ENCODE data around the gene RPL37A.
A peak's percentile ranks its signal among the peaks of the same experiment; 100 is the strongest.

The RPL37A gene

DNA sequence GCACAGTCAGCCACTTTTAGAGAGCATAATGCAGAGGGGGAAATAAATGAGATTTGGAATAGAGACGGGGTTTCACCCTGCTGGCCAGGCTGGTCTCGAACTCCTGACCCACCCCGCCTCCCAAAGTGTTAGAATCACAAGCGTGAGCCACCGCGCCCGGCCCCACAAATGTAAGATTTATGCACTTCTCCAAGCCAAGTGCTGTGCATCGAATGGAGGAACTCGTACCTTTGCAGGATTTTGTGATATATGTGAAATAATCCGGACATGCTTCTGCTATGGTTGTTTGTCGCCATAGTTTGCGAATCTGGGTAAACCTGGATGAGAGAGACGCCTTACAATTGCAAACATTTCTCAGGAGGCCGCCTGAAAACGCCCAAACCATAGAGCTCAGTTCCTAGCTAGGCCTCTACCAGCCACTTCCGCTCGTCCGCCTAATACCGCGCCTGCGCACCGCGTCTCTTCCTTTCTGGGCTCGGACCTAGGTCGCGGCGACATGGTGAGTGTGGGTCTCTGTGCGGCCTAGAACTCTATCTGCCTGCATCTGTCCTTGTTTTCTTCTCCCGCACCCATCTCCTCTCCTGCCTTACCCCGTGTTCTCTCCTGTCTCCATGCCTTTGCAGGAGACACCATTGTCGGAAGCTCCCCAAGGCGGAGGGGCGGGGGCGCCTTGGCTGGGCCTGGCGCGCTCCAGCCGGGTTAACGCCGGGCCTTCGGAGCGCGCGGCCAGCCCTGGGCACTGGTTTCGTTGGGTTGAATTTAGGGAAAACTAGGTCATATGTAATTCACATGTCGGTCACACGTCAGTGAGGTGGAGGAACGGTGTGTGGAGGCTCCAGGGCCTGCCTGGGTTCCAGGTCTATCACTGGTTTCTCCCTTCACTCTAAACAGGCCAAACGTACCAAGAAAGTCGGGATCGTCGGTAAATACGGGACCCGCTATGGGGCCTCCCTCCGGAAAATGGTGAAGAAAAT is at the start of gene RPL37A:
Gene RPL37A, plus strand, starts transcription at position 466 of the 974 bp plus-strand sequence. Its CDS starts 31 bp downstream, at position 497.
- peak; percentile 74 to 77 (median 76) for DNase-seq (ENCODE audit: low read depth in 3 of 3, low spot score in 1 of 3)

DNA sequence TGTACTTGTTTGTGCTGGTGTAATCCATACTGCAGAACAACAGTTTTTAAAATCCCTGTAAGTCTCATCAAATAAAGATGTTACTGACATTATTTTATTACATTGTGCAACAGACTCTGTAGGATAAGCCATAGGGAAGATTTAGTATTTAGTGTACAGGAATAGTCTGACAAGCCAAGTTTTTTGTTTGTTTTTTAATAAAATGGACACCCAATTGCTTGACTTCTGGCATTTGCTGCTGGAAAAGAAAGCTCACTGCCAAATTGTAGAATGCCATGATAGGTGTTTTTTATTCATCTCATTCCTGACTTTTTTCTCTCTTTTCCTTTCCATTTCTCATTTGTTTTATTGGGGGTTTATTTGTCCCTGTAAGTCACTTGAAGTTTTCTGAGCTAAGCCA is 48.3 kb upstream of the RPL37A start:
- no peak for DNase-seq (ENCODE audit: low read depth in 3 of 3, low spot score in 1 of 3)

DNA sequence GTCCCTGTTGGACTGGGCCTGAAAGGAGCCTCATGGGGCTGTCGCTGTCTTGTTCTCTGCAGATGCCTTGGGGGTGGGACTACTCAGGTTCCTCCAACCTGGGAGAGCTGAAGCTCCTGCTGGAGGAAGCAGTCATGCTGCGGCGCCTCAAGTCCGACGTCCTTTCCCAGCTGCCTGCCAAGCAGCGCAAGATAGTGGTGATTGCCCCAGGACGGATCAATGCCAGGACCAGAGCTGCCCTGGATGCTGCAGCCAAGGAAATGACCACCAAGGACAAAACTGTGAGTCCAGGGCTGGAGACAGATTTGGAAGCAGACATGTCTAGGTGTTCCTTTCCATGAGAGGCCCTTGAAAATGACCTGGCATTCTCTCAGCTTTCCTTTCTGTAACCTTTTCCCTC is 47.9 kb upstream of the RPL37A start:
- no peak for DNase-seq (ENCODE audit: low read depth in 3 of 3, low spot score in 1 of 3)

DNA sequence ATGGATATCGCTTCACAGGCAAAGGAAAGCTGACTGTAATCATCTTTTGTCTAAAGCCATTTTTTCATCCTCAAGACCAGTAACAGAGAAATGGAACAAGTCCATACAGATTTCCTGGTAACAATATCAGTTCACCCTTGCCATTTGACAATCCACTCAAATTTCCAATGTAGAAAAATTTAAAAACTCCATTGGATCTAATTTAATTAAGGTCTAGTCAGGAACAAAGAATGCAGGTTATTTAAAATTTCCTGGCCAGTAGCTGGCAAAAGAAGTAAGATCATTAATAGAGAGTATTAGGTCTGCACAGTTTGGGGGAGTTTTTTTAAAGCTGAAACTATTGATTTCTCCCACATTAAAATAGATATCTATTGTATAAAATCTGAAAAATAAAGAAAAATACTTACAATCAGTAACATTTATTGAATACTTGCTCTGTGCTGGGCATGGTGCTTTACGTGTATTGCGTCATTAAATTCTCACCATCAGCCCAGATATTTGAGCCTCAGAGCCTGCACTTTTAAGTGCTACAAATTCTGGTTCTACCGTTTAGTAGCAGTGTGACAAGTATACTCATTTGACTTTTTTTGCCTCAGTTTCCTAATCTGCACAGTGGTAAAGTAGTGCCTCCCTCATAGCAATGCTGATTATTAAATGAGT is 44.6 kb upstream of the RPL37A start:
- DNase-seq (ENCODE audit: low read depth in 3 of 3, low spot score in 1 of 3) = no peak

DNA sequence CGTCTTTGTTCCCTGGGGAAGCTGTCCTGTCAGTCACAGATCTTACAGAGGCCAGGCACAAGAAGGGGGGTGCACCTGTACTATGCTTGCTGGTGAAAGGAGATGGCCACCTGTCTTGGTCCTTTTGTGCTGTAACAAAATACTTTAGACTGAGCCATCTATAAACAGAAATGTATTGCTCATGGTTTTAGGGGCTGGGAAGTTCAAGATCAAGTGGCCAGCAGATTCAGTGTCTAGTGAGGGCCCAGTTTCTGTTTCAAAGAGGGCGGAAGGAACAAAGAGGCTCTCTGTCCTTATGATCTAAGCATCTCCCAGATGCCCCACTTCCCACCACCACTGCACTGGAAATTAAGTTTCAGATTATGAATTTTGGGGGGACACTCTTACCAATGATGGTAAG is 35.5 kb upstream of the RPL37A start:
- no peak for DNase-seq (ENCODE audit: low read depth in 3 of 3, low spot score in 1 of 3)

DNA sequence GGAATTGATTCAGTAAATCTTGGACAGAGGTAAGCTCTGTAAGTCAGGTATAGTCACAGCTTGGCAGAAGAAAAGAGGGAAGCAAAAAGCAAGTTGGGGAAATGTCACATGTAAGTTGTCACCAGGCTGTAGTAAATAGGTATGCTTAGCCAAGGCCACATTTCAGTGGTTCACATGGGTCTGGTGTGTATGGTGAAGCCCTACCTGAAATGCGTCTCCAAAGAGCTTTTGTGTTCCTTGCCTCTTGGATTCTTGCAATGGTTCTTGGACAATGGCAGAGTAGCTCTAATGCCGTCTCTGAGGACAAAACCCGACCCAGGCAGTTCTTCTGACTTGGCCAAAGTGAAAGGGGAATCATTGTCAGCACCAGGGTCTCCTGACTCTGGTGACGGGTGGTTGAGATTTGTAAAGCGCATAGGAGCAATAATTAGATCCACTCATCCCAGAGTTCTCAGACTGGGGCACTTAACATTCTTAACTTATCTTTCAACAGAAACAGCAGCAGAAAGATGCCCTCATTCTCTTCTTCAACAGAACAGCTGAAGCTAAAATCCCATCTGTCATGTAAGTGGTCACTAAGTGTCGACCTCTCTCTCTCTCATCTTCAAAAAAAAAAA is 34.4 kb upstream of the RPL37A start:
- DNase-seq (ENCODE audit: low read depth in 3 of 3, low spot score in 1 of 3) = no peak

DNA sequence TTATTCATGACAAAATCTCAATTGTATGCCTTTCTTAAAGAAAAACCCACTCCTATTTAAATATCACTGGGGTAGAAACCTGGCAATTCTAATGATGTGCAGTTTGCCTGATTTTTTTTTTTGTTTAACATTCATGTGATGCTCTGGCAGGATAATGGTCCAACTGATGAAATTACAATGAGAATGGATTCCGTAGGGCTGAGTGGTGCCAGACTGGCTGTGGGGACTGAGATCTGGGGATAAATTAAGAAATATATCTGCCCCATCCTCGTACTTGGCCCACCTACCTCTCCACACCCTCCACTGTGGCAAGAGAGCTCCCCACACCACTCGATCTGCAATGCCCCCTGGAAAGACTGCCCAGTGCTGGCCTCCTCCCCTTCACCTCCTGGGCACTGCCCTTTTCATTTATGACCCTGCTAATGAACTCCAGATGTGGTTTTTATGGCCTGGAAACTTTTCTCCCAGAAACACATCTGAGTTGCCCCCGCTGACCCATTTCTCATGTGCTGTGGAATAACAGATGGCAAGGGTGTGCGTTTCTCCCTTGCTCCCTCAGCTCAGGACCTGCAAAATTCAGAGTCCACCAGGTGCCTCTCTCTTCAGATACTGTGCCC is 33.0 kb upstream of the RPL37A start:
- DNase-seq (ENCODE audit: low read depth in 3 of 3, low spot score in 1 of 3) = no peak

DNA sequence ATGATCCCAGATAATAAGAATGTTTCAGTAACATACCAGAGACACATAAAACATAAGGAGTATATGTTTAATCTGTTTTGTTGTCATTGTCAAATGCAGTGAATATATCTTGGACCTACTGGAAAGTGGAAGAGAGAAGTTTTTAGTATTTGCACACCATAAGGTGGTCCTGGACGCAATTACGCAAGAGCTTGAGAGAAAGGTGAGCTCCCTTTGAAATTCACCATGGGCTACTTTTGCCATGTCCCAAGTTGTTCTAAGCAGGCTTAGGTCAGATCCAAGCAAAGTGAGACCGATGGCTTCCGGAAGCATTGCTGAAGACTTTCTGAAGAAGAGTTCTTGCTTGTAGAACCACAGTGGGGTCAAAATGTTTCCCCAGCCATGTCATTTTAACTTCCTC is 30.8 kb upstream of the RPL37A start:
- DNase-seq (ENCODE audit: low read depth in 3 of 3, low spot score in 1 of 3) = no peak

DNA sequence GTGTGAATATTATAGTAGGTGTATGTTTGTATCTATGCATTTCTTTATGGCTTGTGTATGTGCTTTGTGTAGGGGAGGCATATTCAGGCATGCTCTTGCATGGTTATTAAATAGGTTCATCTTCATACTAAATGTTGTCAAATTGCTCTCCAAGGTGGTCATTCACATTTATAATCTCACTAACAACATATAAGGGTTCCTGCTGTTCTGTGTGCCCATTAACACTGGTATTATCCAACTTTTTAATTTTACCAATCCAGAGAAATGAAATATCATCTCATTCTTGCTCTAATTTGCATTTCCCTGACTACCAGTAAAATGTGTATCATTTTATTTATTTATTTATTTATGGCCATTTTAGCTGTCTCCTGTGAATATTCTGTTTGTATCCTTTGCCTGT is 29.0 kb upstream of the RPL37A start:
- no peak for DNase-seq (ENCODE audit: low read depth in 3 of 3, low spot score in 1 of 3)

DNA sequence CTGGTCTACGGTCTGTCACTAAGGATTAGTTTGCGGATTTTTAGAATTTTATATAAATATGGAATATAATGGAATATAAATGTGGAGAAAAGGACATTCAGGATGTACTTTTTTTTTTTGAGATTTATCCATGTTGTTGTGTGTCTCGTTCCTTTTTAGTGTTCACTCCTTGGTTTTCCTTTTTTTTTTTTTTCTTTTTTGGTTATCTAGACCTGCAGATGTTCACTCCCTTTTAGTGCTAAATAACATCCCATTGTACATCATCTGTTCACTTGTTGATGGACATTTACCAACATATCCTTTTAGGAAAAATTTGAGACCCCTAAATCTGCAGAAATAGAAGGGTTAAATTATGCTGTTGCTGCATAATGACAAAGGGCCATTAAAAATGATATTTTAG is 25.5 kb upstream of the RPL37A start:
- DNase-seq (ENCODE audit: low read depth in 3 of 3, low spot score in 1 of 3) = no peak

DNA sequence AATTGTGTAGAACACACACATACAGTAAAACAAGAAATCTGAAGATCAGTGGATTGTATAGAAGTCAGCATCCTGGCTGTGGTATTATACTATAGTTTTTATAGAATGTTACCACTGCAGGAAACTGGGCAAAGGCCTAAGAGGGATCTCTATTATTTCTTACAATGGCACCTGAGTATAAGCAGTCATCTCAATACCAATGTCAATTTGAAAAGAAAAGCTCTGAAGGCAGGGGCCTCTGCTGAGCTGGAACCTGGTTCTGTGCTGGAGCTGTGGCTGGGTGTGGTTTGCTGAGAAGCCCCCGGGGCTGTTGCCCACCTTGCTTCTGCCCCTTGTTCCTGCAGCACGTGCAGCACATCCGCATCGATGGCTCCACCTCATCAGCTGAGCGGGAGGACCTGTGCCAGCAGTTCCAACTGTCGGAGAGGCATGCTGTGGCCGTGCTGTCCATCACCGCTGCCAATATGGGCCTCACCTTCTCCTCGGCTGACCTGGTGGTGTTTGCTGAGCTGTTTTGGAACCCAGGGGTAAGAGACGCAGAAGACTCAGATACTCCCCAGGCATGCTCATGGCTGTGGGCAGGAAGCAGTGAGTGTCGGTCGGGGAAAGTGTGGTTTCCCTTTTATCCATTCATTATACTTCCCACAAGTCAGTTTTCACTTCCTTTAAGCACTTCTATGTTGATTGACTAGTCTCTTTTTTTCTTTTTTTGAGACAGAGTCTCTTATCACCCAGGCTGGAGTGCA is 23.5 kb upstream of the RPL37A start:
- DNase-seq (ENCODE audit: low read depth in 3 of 3, low spot score in 1 of 3) = no peak

DNA sequence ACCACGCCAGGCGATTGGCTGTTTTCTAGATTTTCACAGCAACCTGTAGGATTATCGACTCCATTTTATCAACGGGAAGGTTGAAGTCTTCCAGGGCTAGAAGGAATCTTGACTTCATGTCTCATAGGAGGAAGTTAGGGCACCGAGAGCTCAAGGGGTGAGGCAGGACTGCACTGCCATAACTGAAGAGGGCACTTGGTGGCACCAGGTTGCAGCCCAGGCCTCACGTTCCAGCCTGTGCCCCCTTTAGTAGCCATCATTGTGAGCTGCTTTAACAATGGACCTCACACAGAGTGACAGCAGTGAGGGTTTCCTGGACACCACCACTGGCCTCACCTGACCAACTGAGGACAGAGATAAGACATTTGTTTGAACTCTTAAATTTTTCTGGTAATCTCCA is 22.9 kb upstream of the RPL37A start:
- DNase-seq (ENCODE audit: low read depth in 3 of 3, low spot score in 1 of 3) = no peak

DNA sequence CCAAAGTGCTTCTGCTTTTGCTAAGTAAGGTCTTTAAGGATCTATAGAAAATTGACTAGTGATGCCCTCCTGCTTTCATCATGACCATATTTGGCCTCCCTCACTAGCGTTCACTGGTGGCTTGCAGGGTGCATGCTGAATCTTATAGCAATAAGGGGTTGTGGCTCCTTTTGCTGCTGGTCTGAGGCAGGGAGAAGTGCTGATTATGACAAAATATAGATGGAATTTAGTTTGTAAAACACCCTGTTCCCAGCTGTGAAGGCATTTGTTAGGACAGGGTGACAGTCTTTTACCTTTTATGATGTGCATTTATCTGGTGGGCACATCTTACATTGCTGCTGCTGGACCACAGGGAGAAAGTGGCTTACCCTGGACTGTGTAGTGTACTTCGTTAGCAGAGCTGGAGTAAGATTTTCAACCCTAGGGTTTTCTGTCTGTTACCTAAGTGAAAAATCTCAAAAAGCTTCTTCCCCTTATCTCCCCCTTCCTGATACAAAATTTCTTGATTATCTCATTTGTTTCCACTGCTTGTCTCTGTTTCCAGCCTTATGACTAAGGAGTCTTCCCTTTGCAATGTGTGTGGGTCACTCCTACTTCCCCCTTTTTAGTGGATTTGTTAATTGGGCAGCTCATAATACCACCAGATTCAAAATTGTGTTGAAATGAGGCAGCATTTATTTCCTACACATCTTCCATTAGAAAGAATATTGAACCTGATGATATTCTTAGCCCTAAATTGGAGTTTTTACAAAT is 21.2 kb upstream of the RPL37A start:
- no peak for DNase-seq (ENCODE audit: low read depth in 3 of 3, low spot score in 1 of 3)

DNA sequence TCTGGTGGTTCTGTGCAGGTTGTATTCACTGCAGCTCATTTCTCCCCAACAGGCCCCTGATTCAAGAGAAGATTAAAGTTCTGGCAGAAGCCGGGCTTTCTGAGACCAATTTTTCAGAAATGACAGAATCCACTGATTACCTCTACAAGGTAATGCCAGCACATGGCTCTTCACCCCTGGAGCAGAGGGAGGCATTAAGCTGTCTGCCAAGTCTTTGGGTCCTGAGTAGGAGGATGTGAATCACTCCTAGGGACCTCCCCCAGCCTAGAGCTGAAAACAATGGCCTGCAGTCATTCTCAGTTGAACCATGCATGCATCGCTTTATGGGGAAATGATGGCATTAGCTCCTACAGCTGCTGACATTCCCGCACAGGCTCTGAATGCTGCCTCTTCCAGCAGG is 20.5 kb upstream of the RPL37A start:
- no peak for DNase-seq (ENCODE audit: low read depth in 3 of 3, low spot score in 1 of 3)

DNA sequence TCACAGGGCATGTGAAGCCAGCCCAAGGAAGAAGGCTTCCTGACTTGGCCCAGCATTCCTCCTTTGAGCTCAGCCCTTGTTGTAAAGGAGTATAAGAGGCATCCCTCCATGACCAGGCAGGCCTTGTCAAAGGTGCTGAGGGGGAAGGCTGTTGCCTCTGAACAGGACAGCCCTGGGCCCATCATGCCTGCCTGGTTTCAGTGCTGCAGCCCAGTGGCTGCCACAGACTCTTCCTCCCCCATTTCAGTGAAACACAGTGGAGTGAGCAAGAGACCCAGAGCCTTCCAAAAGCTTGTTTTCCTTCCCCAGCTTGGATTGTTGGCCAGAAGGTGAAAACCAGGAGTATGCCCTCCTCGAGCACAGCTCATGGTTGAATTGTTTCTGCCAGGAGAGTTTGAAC is 19.9 kb upstream of the RPL37A start:
- no peak for DNase-seq (ENCODE audit: low read depth in 3 of 3, low spot score in 1 of 3)

DNA sequence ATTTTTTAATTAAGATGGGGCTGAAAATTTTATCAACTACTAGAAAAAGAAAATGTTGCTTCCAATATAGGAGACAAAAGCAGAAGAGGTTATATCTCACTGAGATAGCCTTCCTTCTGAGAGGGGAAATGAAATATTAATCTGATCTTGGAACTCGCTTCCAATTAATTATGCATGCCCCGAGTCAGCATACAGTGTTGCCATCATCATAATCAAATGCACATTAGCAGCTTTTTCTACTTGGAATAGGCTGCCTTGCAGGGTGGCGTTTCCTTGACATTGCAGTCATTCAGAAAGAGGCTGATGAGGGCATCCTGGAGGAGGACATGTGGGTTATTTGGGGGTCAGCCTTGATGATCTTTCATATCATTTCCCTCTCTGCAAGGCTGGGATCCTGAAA is 18.4 kb upstream of the RPL37A start:
- no peak for DNase-seq (ENCODE audit: low read depth in 3 of 3, low spot score in 1 of 3)

DNA sequence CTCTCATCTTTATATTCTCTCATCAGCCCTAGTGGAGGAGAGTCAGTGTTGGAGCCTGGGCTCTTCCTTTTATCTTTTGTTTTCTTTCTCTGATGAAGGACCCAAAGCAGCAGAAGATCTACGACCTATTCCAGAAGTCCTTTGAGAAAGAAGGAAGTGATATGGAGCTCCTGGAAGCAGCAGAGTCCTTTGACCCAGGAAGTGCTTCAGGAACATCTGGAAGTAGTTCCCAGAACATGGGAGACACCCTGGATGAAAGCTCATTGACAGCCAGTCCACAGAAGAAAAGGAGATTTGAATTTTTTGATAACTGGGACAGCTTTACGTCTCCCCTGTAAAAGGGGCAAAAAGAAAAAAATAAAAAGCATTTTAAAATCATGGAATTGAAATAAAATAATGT is 16.0 kb upstream of the RPL37A start:
- DNase-seq (ENCODE audit: low read depth in 3 of 3, low spot score in 1 of 3) = no peak

DNA sequence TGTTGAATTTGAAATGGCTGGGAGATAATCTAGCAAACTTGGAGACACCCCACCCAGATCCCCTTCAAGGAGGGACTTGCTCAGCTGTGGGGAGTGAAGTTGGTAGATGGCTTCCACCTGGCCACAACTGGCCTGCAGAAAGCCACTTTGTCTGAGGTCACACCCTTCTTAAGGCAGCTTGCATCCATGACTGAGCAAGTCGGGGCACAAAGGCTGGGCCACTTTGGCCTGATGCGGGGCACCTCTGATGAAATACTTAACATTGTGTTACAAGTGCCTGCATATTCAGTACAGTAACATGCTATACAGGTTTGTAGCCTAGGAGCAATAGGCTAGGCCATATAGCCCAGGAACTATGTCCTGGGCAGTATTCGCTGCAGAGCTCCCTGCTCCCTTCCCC is 13.4 kb upstream of the RPL37A start:
- DNase-seq (ENCODE audit: low read depth in 3 of 3, low spot score in 1 of 3) = no peak

DNA sequence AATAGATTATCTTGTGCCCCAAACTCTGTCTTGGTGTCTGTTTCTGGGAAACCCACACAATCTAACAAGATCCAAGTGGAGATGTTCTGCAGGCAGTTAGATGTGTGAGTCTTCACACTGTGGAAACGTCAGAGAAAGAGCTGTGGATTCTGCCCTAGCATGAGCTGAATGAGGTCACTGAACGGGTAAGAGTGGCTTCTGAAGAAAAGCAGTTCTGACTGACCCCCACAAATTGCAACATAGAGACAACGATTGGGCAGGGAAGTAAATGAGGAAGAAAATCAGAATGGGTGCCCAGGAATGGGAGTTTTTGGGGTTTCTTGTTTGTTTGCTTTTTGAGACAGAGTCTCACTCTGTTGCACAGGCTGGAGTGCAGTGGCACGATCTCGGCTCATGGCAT is 12.9 kb upstream of the RPL37A start:
- DNase-seq (ENCODE audit: low read depth in 3 of 3, low spot score in 1 of 3) = no peak

DNA sequence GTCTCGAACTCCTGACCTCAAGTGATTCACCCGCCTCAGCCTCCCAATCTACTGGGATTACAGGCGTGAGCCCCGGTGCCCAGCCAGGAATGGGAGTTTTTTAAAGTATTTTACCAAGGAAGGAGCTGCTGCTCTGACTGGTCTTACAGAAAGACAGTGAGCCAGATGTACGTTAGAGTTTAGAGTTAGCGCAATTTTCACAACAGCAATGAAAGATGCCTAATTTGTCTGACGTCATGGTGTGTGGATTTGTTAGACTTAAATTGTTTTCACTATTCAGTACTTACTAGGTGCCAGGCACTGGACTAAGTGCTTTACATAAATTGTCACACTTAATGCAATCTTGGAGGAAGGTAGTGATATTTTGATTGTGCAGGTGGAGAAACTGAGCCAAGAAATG is 12.4 kb upstream of the RPL37A start:
- no peak for DNase-seq (ENCODE audit: low read depth in 3 of 3, low spot score in 1 of 3)
